Measurements from ENCODE around the gene FLT4. TPM values are rescaled to one million over a fixed set of nuclear protein-coding genes. Genes with fewer than 3 reads are reported as not detected.

The FLT4 gene
- total RNA-seq, 1 donor from 2014 or later, result 541 TPM

GRCh38 chr5:180622910-180623309 lies 26.5 kb downstream of the FLT4 start:
- peak overlapping the region; percentile 74 for H3K4me3 Mint-ChIP-seq (ENCODE audit: unreplicated experiment)
- TF ChIP-seq CTCF (IDR thresholded peaks at IDR 0.05; ENCODE audit: unreplicated experiment), result no peak
- H3K4me1 Mint-ChIP-seq (ENCODE audit: unreplicated experiment), result peaks cover 34% of the 10 kb centered on the region
- H3K27ac Mint-ChIP-seq (ENCODE audit: unreplicated experiment), result peak overlapping the region; percentile 77
- H3K36me3 Mint-ChIP-seq (ENCODE audit: low read depth, unreplicated experiment), result peaks cover 53% of the 10 kb centered on the region
- no peaks in the 10 kb centered on the region for H3K9me3 Mint-ChIP-seq (ENCODE audit: unreplicated experiment)
- DNase-seq (ENCODE audit: low spot score), result no peak
- H3K27me3 Mint-ChIP-seq (ENCODE audit: unreplicated experiment), result peaks cover 39% of the 10 kb centered on the region

- no peaks in the 10 kb centered on the region for H3K9me3 Mint-ChIP-seq (ENCODE audit: unreplicated experiment)
- peaks cover 34% of the 10 kb centered on the region for H3K4me1 Mint-ChIP-seq (ENCODE audit: unreplicated experiment)
- no peak overlapping the region for H3K27ac Mint-ChIP-seq (ENCODE audit: unreplicated experiment)
- no peak for DNase-seq (ENCODE audit: low spot score)
- H3K36me3 Mint-ChIP-seq (ENCODE audit: low read depth, unreplicated experiment), result peaks cover 43% of the 10 kb centered on the region
- TF ChIP-seq CTCF (IDR thresholded peaks at IDR 0.05; ENCODE audit: unreplicated experiment), result no peak
- no peak overlapping the region for H3K4me3 Mint-ChIP-seq (ENCODE audit: unreplicated experiment)
- peaks cover 40% of the 10 kb centered on the region for H3K27me3 Mint-ChIP-seq (ENCODE audit: unreplicated experiment)
Measured at GRCh38 chr5:180621311-180621710, 28.1 kb downstream of the FLT4 start.

- Mint-ChIP-seq H3K9me3 (ENCODE audit: unreplicated experiment) (no peaks in the 10 kb centered on the region), H3K4me3 (ENCODE audit: unreplicated experiment) (peak overlapping the region; percentile 62), H3K27ac (ENCODE audit: unreplicated experiment) (peak overlapping the region; percentile 48), H3K27me3 (ENCODE audit: unreplicated experiment) (peaks cover 40% of the 10 kb centered on the region), H3K36me3 (ENCODE audit: low read depth, unreplicated experiment) (peaks cover 43% of the 10 kb centered on the region), H3K4me1 (ENCODE audit: unreplicated experiment) (peaks cover 33% of the 10 kb centered on the region)
- DNase-seq (ENCODE audit: low spot score), result no peak
- TF ChIP-seq CTCF (IDR thresholded peaks at IDR 0.05; ENCODE audit: unreplicated experiment), result no peak
Measured at GRCh38 chr5:180620014-180620413, 29.4 kb downstream of the FLT4 start.

DNA sequence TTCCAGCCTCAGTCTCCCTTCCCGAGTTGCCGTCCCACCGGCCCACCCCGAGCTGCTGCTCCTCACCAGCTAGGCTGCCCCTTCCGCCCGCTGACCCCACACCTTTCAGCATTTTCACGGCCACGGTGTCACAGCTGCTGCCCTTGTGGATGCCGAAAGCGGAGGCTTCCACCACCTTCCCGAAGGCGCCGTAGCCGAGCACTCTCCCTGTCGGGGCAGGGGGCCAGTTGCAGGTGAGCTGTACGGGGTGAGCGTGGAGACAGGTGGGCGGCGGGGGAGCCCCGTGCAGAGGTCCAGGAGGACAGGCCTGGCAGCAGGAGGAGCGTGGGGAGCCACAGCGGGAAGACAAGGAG lies 29.9 kb downstream of the FLT4 start:
- H3K4me3 Mint-ChIP-seq (ENCODE audit: unreplicated experiment), result no peak overlapping the region
- H3K9me3 Mint-ChIP-seq (ENCODE audit: unreplicated experiment), result no peaks in the 10 kb centered on the region
- H3K27me3 Mint-ChIP-seq (ENCODE audit: unreplicated experiment), result peaks cover 39% of the 10 kb centered on the region
- H3K4me1 Mint-ChIP-seq (ENCODE audit: unreplicated experiment), result peaks cover 32% of the 10 kb centered on the region
- no peak overlapping the region for H3K27ac Mint-ChIP-seq (ENCODE audit: unreplicated experiment)
- no peak for TF ChIP-seq CTCF (IDR thresholded peaks at IDR 0.05; ENCODE audit: unreplicated experiment)
- DNase-seq (ENCODE audit: low spot score), result no peak
- H3K36me3 Mint-ChIP-seq (ENCODE audit: low read depth, unreplicated experiment), result peaks cover 44% of the 10 kb centered on the region

DNA sequence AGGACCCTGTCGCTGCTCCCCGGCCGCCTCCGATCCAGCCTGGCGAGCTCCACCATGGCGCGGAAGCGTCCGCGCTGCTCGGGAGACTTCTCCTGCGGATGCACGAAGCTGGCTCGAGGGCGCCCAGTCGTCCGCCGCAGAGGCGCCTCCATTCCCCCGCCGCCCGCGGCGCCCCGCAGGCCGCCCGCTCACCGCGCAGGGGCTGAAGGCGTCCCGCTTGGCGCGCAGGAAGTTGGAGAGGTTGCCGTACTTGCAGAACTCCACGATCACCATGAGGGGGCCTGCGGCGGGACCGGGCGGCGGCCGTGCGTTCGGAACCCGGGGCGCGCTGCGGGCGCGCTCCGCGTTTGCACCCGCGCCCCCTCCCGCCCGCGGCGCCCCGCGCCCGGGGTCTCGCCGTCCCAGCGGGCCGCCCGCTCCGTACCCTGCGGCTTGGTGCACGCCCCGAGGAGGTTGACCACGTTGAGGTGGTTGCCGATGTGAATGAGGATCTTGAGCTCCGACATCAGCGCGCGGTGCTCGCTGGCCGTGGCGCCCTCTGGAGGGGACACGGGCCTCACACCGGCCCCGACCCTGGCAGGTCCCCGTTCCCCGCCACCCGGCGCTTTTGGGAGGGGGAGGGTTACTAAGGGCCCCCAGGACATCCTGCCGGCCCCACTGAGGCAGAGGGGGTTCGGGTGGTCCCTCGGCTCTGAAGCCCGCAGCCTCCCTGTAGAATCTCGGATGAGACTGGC lies 30.4 kb downstream of the FLT4 start:
- DNase-seq (ENCODE audit: low spot score), result peak; percentile 52
- H3K27ac Mint-ChIP-seq (ENCODE audit: unreplicated experiment), result no peak overlapping the region
- H3K4me3 Mint-ChIP-seq (ENCODE audit: unreplicated experiment), result no peak overlapping the region
- peaks cover 49% of the 10 kb centered on the region for H3K36me3 Mint-ChIP-seq (ENCODE audit: low read depth, unreplicated experiment)
- TF ChIP-seq CTCF (IDR thresholded peaks at IDR 0.05; ENCODE audit: unreplicated experiment), result no peak
- H3K27me3 Mint-ChIP-seq (ENCODE audit: unreplicated experiment), result peaks cover 44% of the 10 kb centered on the region
- H3K4me1 Mint-ChIP-seq (ENCODE audit: unreplicated experiment), result peaks cover 33% of the 10 kb centered on the region
- H3K9me3 Mint-ChIP-seq (ENCODE audit: unreplicated experiment), result no peaks in the 10 kb centered on the region

Data from endothelial cell (in vitro differentiated cells).